Psoas muscle (tissue), 8 donors: ENCODE data around the gene KCNAB2. TPM values are rescaled to one million over a fixed set of nuclear protein-coding genes. Genes with fewer than 3 reads are reported as not detected.

Experiments used
- ATAC-seq, 4 donors: fragments of 200-7000 bp; cut with Tn5 transposase; one replicate each; pipeline ENCODE4 v1.9.1; 2020; ENCODE audit warnings: moderate library complexity in 3 of 4, mild to moderate bottlenecking in 2 of 4
- DNase-seq, 2 donors: peaks; one replicate each; pipeline ENCODE4 v3.0.0-alpha.2; 2020
- H3K27ac ChIP-seq: fragments of 200-600 bp; one replicate; pipeline ENCODE4 v1.8.0; 2022
- H3K27me3 ChIP-seq, 3 donors: fragments of 200-600 bp in 1 of 3; one replicate each; pipeline versions ENCODE4 v1.6.1 to v1.8.0; 2013 to 2022; ENCODE audit warnings: low read length in 2 of 3, mild to moderate bottlenecking in 2 of 3, moderate library complexity in 1 of 3; ENCODE audit not compliant: insufficient read depth in 3 of 3
- H3K36me3 ChIP-seq, 2 donors: fragments of 200-600 bp in 1 of 2; one replicate each; pipeline versions ENCODE4 v1.6.1 to v1.8.0; 2013 to 2022; ENCODE audit warnings: low read depth in 1 of 2, mild to moderate bottlenecking in 1 of 2, moderate library complexity in 1 of 2; ENCODE audit not compliant: insufficient read depth in 1 of 2
- H3K4me1 ChIP-seq: fragments of 200-600 bp; one replicate; pipeline ENCODE4 v1.8.0; 2022
- H3K4me3 ChIP-seq: fragments of 200-600 bp; one replicate; pipeline ENCODE4 v1.8.0; 2022; ENCODE audit warnings: mild to moderate bottlenecking
- H3K9me3 ChIP-seq: fragments of 200-600 bp; one replicate; pipeline ENCODE4 v1.8.0; 2022
- CTCF ChIP-seq: fragments of 200-600 bp; IDR thresholded peaks from one replicate; pipeline ENCODE4 v1.8.0; 2022; ENCODE audit warnings: antibody characterized with exemption
- WGBS, 3 donors: extraction: QIAGEN DNeasy Blood & Tissue Kit; methylation state at CpG; one replicate each; pipeline versions ENCODE4 v1.1.6 to v1.1.7; 2013; 5-methylcytosine and 5-hydroxymethylcytosine counted together
- intact Hi-C, 2 donors: fragments of 100-400 bp; cut with DNase I; formaldehyde crosslinking; loops; one replicate each; pipeline versions ENCODE4 v1.11.0 to v1.14.2; 2022
- polyA plus RNA-seq, 3 donors: library from polyadenylated mRNA; stranded (reverse); fragments of 200-250 nt; gene quantifications; one replicate each; pipeline ENCODE4 v1.2.3, GENCODE V29; 2013
- total RNA-seq, 4 donors: library from RNA; stranded (reverse); fragmentation: NEBNext Ultra II Directional in 2 of 4; extraction: Animal tissue kit (Norgen Biotek cat#: 25700) in 2 of 4; gene quantifications; one replicate each; pipeline versions ENCODE4 v1.2.1 to v1.2.4, GENCODE V29; 2021 to 2023
- donor health status: healthy with polysubstance abuse.
- donor health status: DM: no; HTN: no; CAD: no; lungs with moderate emphysema.
- donor health status: Bipolar disorder and iron deficiency.
- donor health status: healthy.
- donor health status: DM: yes; HTN: yes; CAD: no.
- donor health status: DM: no; HTN: no; CAD: no.
- donor health status: DM: no; HTN: no; CAD: no.
- donor health status: DM: yes; HTN: yes; CAD: no.

The KCNAB2 gene
- total and polyA plus RNA-seq, 7 donors = 0.86 to 8.8 (median 2.1) TPM

GRCh38 chr1:6149597-6149996 is 103.9 kb downstream of the KCNAB2 start:
- Histone ChIP-seq H3K4me3 (no peak overlapping the region), H3K27me3 (peaks cover 0 to 50% (median 24%) of the 10 kb centered on the region in 3 donors), H3K4me1 (no peaks in the 10 kb centered on the region), H3K27ac (no peak overlapping the region), H3K36me3 (no peaks in the 10 kb centered on the region), H3K9me3 (no peaks in the 10 kb centered on the region)
- intact Hi-C loops = no loop called here
- no peak for TF ChIP-seq CTCF
- ATAC-seq = no peak
- no peak for DNase-seq
- 93 to 98% (median 97%) methylated on average over 1 of the region's 1 CpG for WGBS, 3 donors

DNA sequence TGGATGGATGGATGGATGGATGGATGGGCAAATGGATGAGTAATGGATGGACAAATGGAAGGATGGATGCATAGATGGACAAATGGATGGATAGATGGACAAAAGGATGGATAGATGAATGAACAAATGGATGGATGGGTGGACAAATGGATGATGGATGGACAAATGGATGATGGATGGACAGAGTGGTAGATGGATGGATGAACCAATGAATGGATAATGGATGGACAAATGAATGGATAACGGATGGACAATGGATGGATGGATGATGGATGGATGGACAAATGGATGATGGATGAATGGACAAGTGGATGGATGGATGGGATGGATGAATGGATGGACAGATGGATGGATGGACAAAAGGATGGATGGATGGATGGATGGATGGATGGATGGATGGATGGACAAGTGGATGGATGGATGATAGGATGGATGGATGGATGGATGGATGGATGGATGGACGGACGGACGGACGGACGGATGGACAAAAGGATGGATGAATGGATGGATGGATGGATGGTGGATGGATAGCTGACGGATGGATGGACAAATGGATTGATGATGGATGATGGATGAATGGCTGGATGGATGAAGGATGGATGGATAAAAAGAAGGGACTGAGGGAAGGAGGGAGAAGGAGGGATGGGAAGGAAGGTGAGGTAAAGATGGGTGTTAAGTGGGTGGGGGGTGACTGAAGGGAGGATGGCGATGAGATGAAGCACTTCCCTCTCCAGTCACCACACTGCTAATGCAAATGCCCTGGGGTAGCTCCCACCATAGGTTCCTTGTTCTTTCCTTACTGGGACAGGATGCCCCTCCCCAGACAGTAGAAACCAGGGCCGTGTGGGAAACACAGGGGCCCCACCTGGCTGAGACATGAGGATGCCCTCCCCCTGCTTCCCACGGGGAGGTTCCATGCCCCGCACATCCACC is 104.6 kb downstream of the KCNAB2 start:
- no peak for DNase-seq
- no peak for TF ChIP-seq CTCF
- ATAC-seq = no peak
- Histone ChIP-seq H3K4me1 (no peaks in the 10 kb centered on the region), H3K36me3 (no peaks in the 10 kb centered on the region), H3K27me3 (peaks cover 0 to 50% (median 24%) of the 10 kb centered on the region in 3 donors), H3K27ac (no peak overlapping the region), H3K4me3 (no peak overlapping the region), H3K9me3 (no peaks in the 10 kb centered on the region)
- intact Hi-C loops = no loop called here
- WGBS, 3 donors = 64 to 87% (median 85%) methylated on average over 11 of the region's 11 CpGs

Other genes with a start within 250 kb of the KCNAB2 start
- gene NPHP4, start 53.5 kb upstream of the KCNAB2 start, total RNA-seq = 1 to 10 TPM; 1.6 to 2.8 (median 1.9) TPM
- 1 to 10 TPM; 1.3 to 2.1 (median 1.5) TPM for gene NPHP4, start 53.5 kb upstream of the KCNAB2 start, polyA plus RNA-seq
- gene CHD5, start 134.4 kb downstream of the KCNAB2 start, total RNA-seq = under 1 TPM in 2 of 4 donors, not detected in 2; 0.24 to 0.25 TPM
- gene CHD5, start 134.4 kb downstream of the KCNAB2 start, polyA plus RNA-seq = under 1 TPM; 0.03 to 0.38 (median 0.17) TPM
- gene RPL22, start 153.7 kb downstream of the KCNAB2 start, total RNA-seq = 100 to 1,000 TPM; 308 to 417 (median 333) TPM
- 100 to 1,000 TPM; 285 to 333 (median 291) TPM for gene RPL22, start 153.7 kb downstream of the KCNAB2 start, polyA plus RNA-seq
- 10 to 100 TPM in 1 of 4 donors, 1 to 10 TPM in 3; 3.4 to 13.6 (median 4.6) TPM for gene RNF207, start 160.2 kb downstream of the KCNAB2 start, total RNA-seq
- 1 to 10 TPM; 2.5 to 5.1 (median 3.0) TPM for gene RNF207, start 160.2 kb downstream of the KCNAB2 start, polyA plus RNA-seq
- gene ICMT, start 190.1 kb downstream of the KCNAB2 start, total RNA-seq = 100 to 1,000 TPM in 1 of 4 donors, 10 to 100 TPM in 3; 57.3 to 215 (median 68.3) TPM
- 100 to 1,000 TPM in 1 of 3 donors, 10 to 100 TPM in 2; 39.2 to 101 (median 47.2) TPM for gene ICMT, start 190.1 kb downstream of the KCNAB2 start, polyA plus RNA-seq
- gene HES3, start 198.3 kb downstream of the KCNAB2 start, total RNA-seq = not detected
- not detected for gene HES3, start 198.3 kb downstream of the KCNAB2 start, polyA plus RNA-seq
- gene GPR153, start 215.2 kb downstream of the KCNAB2 start, total RNA-seq = 1 to 10 TPM; 2.2 to 3.5 (median 2.9) TPM
- 1 to 10 TPM in 1 of 3 donors, under 1 TPM in 2; 0.49 to 1.6 (median 0.75) TPM for gene GPR153, start 215.2 kb downstream of the KCNAB2 start, polyA plus RNA-seq